CD4-positive, alpha-beta T cell treated with Interleukin-17A for 4 hours (primary cell): Measurements from ENCODE around the gene MYL9.
"Not testable (repeated sequence)": the region's sequence is repeated elsewhere in the genome, so short reads cannot be mapped to it uniquely, and the experiment has no call there.

Source experiments
- DNase-seq: peaks from one replicate; pipeline ENCODE4 v3.0.0-alpha.2; 2020; ENCODE audit warnings: mixed read lengths

MYL9 gene

DNA sequence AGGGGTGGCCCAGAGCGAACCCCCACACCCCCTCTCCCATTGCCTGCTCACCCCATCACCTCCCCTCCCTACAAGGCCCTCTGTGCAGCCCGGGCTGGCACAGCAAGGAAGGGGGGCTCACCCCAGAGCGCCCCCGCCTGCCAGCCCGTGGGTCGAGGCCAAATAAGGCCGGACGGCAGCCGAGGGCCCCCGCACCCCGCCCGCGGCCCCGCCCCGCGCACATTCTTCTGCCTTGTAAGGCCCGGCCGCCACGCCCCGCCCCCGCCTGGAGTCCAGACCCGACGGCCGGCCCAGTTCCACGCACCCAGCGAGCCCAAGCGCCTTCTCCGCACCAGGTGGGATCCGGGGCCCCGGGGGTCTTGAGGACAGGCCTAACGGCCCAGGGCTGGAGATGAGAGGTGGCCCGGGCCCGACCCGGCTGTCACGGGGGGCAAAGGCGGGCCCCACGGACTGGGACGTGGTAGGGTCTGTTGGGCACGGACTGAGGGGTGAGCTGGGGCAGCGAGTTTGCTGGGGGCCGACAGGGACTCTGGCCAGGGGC is at the start of gene MYL9:
Gene MYL9 (plus strand): TSS at position 293 of the 541 bp plus-strand sequence. CDS start 3,366 bp downstream, outside the sequence.
- peak; percentile 27 for DNase-seq

DNA sequence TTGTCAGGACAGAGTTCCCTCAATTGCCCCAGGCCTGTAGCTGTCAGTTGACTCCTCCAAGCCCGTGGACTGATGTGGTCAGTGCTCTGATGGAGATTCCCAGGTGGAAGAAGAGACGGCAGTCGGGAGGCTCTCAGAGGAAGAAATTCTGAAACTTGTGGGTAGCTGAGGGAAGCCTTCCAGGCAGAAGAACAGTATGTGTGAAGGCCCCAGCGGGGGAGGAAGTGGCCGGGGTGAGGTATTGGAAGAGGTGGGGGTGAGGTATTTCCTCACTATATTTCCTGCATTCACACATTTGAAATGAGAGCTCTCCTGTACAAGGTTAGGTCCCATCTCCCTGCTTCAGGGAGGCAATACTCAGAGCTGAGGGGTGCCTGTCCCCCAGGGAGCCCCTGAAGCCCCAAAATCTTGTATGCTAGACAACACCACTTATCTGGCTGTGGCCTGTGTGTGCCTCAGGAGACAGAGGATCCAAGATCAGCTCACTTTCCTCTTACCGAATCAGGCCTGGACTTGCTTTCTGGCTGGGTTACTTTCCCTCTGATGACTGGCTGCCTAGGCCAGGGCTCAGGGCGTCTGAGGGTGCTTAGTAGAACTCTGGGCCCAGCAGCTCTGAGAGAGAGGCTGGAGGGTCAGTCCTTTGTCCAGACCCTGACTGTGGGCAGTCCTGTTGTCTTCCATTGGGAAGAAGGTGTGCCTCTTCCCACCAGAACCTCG is 49.3 kb upstream of the MYL9 start:
- peak; percentile 78 for DNase-seq

DNA sequence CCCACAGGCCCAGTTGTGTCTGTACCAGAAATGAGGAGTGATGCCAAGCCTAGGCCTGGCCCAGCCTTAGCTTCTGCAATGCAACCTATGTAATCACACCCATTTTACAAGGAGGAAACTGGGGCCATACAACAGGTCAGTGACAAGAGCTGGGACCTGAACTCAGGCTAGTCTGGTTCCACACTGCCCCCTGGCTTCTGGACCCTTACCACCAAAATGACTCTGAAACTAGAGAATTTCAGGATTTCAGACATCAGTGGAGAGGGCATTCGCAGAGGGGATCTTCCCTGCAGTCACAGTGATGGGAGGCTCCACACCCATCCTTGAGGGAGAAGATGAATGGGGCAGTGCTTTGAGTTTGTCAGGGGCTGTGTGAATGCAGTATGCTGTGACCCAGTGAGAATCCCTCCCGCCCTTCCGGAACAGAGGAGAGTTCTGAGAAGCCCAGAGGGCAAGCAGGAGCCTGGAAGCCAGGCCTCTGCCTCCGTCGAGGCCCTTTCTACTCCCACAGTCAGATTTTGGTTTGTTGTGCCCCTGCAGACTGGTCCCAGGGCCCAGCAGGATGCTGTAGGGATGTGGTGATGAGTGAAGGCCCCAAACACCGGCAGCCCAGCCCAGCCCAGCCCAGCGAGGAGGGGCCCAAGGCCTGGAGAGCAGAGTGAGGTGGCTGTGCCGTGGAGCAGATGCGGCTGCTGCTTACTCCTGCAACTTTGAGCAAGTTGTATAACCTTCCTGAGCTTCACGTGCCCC is 48.1 kb upstream of the MYL9 start:
- DNase-seq, result peak; percentile 44

DNA sequence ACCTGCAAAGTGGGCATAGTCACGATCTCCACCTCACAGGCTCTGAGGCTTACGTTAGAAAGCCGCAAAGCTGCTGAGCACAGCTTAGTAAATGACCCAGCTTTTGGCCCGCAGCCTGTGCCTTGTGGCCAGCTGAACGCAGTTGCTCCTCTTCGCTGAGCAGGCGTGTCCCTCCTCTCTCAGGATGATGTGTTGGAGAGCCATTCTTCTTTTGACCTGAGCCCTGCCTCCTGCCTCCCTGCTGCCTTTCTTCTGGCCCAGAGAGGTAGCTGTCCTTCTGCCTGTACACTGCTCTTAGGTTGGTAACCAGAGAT is 47.6 kb upstream of the MYL9 start:
- no peak for DNase-seq

DNA sequence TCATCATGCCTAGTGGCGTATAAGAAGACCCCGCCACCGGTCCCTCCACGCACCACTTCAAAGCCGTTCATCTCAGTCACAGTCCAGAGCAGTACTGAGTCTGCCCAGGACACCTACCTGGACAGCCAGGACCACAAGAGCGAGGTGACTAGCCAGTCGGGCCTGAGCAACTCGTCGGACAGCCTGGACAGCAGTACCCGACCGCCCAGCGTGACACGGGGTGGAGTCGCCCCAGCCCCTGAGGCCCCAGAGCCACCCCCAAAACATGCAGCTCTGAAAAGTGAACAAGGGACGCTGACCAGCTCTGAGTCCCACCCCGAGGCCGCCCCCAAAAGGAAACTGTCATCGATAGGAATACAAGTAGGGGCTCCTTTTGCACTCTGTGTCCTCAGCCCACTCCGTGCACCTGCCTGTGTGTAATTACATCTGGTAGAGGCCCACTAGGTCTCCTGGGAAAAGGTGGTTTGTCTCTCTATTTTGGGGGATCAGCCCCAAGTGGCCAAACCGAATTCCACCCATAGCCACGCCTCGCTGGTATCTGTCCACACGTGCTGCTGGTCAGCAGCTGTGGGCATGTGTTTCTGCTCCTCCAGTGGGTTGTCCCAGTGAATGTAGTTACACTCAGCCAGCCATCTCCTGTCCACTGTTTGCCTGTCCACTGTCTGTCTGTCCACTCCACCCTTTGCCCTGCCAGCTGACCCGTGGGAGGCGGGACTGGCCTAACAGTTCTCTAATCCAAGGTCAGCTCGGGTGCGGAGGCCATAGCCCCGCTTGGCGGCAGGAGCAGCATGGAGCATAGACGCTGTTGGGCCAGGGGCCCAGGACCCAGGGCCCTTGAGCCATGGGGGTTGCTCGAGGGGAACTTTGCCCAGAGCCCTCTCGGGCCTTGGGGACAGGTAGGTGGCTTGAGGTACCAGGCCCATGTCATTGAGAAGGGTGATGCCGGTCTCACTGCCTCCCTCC is 44.3 kb upstream of the MYL9 start:
- no peak for DNase-seq

DNA sequence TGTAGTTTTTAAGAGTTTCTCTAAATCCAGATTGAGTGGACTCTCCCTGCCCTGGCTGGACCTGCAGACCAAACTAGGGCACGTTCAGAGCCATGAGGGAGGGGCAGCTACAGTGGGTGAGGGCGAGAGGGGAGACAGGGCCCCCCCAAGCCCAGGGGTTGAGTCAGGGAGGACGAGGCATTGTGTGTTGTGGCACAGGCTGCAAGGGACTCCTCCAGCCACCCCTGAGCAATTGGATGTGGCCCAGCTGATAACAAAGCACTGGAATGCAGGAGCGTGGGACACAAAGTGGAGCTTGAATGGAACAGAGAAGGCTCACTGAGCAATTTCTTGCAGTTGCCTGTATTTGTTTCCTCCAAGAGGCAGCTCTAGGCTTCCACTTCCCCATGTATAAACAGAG is 43.5 kb upstream of the MYL9 start:
- no peak for DNase-seq

DNA sequence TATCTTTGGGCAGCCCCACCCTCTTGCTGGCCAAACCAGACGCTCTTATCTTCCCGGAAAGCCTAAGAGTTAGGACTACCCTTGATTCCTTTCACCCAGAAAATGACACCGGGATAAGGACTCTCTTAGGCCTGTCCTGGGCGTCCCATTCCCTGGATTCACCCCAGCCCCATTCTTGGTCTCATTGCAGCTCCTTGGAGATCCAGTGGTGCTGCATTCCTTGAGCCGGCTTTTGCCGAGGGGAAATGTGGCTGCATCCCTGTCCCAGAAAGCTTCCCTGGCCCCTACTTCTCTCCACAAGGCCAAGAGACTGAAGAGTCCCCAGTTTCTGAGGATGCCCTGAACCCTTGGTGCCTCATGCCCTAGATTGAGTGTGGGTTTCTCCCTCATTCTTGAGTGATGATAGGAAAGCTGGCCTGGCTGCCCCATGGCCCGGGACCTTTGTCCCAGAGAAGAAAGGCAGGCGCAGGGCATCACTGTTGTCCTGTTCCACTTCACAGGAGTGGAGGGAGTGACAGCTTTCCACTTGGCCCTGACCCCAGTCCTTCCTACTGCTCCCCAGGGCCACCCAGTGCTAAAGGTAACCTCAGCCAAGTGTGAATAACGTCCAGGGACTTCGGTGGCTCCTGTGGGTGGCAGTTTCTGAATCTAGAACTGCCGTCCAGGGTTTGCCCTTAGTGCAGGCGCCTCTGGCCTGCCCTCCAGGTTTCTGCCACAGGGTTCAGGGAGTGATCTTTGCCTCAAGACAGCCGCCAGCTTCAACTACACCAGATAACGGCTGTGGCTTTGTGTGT is 42.7 kb upstream of the MYL9 start:
- no peak for DNase-seq

DNA sequence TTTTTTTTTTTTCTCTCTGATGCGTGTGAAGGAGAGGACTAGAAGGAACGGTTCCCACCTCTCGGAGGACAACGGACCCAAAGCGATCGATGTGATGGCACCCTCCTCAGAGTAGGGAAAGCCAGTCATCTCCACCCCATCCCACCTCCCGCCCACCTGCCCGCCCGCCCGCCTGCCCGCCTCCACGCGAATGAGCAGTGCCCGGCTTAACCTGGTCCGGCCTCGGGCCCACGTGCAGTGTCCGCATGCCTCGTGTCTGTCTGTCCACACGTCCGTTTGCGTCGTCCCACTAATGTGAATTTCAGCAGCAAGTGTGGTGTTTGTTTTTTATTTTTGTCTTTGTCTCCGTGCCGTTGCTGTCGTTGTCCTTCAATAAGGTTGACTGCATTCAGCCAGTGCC is 42.1 kb upstream of the MYL9 start:
- DNase-seq, result no peak

DNA sequence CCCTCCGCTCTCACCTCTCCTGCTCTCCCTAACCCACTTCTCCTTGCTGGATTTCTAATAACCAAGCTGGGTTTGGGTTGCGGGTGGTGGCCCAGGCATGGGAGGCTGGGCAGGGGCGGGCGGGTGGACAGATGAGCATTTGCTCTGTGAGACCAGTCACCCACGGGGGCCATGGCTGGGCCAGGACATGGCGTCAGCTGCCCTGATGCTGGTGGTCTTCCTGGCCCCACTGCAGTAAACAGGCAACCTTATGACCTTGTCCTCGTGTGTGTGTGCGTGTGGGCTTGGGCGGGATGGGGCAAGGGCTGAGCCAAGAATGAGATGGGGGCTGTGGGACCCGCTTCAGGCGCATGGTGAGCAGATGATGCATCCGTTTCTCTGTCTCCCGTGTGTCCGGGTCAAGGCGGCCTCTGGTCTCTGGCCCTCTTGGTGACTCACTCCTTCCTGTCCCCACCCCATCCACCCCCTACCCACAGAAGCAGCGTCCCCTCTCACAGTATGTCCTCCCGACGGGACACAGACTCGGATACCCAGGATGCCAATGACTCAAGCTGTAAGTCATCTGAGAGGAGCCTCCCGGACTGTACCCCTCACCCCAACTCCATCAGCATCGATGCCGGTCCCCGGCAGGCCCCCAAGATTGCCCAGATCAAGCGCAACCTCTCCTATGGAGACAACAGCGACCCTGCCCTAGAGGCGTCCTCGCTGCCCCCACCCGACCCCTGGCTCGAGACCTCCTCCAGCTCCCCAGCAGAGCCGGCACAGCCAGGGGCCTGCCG is 41.4 kb upstream of the MYL9 start:
- no peak for DNase-seq

DNA sequence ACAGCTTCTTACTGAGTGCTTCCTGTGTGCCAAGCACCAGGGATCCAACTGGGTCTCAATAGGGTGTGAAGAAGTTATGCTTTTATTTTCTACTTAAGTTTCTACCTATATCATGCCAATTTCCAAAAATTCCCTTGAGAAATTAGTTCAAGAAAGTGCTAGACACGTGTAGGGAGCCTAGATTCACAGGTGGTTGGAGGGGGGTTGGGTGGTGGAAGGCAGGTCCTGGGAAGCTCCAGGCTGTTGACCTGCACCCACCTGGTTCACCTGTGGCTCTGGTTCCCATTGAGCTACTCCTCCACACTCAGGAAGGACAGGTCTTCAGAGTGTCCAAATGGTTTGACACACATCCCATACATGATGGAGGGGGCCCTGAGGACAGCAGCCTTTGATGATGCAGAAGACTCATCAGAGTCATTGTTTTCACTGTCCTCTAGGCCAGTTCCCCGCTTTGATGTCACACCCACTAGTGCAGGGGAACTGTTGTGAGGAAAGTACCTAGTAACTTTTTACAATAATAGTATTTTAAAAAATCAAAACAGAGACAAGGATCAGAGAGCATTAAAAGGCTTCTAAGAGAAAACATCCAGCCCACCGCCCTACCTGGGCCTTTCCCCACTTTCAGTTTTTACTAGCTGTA is 39.8 kb upstream of the MYL9 start:
- DNase-seq, result no peak

DNA sequence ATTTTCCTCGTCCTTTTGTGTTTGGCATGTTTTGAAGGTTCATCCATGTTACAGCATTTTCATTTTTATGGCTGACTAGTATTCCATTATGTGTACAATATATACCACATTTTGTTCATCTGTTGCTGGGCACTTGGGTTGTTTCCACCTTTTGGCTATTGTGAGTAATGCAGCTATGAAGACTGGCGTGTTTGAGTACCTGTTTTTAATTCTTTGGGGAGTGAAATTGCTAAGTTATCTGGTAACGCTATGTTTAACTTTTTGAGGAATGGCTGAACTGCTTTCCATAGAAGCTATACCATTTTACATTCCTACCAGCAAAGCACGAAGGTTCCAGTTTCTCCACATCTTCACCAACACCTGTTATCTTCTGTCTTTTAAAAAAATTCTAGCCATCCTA is 37.0 kb upstream of the MYL9 start:
- DNase-seq, result no peak

DNA sequence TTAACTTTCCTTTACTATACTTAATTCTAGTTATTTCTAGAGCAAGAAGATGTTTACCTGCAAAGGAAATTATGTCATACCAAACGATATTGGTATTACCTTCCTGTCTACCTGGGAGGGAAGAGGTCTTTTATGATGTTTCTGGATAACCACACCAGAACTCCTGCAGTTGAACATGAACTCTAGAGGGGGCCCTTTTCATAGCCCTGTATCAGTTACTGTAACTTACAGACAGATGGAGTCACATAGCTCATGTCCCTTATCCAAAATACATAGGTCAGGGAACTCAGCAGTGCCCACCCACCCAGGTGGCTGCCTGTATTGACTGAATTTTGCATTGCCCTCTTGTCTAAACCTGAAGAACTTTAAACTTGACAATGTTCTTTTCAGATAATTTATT is 35.1 kb upstream of the MYL9 start:
- no peak for DNase-seq

DNA sequence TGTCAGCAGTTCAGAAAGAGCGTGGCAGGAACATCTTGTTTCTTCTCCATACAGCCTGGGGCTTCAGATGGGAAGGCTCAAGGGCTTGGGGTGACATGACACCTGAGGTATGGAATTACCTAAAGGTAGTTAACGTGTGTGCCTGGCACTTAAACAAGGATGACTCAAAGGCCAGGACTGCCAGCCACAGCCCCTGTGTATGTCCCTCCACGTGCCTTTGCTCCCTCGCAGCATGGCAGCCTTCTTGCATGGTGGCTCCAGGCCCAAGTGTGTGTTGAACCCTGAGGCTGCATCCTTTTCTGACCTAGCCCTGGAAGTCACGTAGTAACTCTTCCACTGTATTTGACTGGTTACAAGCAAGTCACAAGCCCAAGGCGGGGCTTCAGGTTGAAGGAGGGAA is 33.6 kb upstream of the MYL9 start:
- DNase-seq, result no peak

DNA sequence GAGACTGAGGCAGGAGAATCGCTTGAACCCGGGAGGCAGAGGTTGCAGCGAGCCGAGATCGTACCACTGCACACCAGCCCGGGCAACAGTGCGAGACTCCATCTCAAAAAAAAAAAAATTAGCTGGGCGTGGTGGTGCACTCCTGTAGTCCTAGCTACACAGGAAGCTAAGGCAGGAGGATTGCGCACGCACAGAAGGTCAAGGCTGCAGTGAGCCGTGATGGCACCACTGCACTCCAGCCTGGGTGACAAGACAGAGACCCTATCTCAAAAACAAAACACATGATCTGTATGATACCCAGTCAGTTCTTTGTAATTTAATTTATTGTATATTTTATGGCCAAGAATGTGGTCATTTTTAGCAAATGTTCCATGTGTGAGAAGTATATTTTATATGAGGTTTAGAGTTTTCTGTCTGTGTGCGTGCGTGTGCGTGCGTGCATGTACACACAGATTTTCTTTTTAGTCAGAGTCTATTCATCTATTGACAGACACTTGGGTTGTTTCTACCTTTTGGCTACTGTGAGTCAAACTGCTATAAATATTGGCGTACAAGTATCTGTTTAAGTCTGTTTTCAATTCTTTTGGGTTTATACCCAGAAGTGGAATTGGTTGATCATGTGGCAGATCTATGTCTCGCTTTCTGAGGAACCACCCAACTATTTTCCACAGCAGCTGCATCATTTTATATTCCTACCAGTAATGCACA is 22.2 kb upstream of the MYL9 start:
- DNase-seq, result no peak

DNA sequence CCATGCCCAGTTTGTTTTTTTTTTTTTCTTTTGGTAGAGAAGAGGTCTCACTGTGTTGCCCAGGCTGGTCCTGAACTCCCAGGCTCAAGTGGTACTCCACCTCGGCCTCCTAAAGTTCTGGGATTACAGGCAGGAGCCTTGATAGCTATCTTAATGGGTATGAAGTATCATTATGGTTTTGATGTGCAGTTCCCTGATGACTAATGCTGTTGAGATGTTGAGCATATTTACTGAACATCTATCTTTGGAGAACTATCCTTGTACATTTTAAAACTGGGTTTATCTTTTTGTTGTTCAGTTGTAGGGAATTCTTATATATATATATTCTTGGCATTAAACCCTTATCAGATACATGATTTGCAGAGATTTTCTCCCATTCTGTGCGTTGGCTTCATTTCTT is 21.4 kb upstream of the MYL9 start:
- DNase-seq, result no peak

DNA sequence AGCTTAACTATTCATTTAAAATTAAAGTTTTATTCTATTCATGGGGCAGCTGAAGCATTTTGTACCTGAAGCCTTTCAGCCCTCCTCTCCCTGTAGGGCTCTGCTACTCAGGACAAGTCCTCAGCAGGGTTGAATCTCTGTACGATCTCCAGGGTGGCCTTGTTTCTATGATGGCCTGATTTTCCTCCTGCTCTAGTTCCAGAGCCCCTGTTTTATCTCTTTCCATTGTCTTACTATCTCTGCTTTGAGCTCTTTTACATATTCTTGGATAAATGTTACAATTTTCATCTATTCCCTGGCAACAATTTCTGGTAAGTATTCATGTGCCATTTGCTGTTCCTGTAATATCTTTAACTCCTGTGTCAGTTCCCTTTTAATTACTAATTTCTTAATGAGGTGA is 19.8 kb upstream of the MYL9 start:
- DNase-seq, result no peak

DNA sequence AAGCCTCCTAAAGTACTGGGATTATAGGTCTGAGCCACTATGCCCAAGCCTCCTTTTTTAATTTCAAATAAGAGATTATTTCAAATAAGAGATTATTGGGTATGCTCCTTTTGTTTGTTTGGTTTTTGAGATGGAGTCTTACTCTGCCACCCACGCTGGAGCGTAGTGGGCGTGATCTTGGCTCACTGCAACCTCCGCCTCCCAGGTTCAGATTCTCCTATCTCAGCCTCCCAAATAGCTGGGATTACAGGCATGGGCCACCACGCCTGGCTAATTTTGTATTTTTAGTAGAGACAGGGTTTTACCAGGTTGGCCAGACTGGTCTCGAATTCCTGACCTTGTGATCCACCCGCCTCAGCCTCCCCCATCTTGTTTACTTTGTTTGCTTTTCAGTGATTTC is 18.9 kb upstream of the MYL9 start:
- not testable (repeated sequence) for DNase-seq

DNA sequence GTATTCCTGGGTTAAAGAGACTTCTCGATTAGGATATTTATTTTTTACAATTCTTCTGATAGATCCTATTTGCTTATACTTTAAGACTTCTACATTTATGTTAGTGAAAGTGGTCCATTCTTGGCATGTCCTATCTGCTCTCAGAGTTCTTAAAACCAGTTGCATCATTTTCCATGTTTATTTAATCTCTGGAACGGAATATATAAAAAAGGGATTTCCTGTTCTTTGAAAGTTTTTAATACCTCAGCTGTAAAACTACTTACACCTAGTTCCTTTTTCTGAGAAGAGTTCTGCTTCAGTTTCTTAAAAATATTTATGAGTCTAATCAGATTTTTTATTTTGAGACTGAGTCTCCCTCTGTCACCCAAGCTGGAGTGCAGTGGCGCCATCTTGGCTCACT is 18.0 kb upstream of the MYL9 start:
- no peak for DNase-seq

DNA sequence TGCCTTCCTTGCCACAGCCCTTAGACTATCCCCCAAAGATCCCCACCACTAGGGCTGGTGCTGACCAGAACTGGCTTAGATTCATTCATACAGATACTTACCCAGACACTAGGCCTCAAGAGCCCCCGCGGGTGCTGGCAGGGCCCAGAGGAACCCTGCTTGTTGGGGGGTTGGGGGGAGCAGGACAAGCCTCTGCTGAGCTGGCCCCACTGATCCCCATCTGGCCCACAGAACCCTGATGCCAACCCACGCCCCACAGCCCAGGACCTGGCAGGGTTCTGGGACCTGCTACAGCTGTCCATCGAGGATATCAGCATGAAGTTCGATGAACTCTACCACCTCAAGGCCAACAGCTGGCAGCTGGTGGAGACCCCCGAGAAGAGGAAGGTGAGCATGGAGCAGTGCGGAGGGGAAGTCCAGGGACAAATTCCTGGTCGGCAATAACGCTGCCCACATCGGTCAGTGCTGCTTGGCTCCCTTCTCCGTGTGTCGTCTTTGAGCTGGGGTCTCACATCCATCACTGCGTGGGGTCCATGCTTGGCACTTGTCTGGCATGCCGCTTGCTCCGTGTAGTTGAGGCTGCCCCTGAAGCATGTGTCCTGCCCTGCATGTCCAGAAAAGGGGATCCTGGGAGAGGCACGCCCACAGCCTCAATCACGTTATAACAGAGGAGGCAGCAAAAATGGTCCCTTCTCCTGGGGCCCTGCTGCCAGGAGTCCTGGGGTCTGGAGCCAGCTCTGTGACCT is 15.5 kb upstream of the MYL9 start:
- no peak for DNase-seq
